PFSK-1 (cell line): ENCODE measurements around the gene CCDC28A.

Source experiments
- FOXP2 ChIP-seq: optimal IDR thresholded peaks from 2 replicates; pipeline ENCODE3; 2011; ENCODE audit warnings: borderline replicate concordance, control low read depth, inconsistent platforms; ENCODE audit not compliant: insufficient read depth; ENCODE audit errors: extremely low read length, extremely low read depth
- POLR2AphosphoS5 ChIP-seq: IDR thresholded peaks from 2 replicates; pipeline ENCODE4 v1.6.1; 2012; ENCODE audit warnings: low read depth, mild to moderate bottlenecking, control low read depth, low read length, moderate library complexity
- REST ChIP-seq, 2 experiments: IDR thresholded peaks; 2 replicates each; pipeline versions ENCODE4 v1.6.1 to v1.8.0; 2011 to 2012; ENCODE audit warnings: low read depth in 2 of 2, low read length in 2 of 2, control low read depth in 1 of 2, inconsistent platforms in 1 of 2, mild to moderate bottlenecking in 1 of 2, moderate library complexity in 1 of 2; ENCODE audit not compliant: insufficient read depth in 1 of 2
- SIN3A ChIP-seq: IDR thresholded peaks from 2 replicates; pipeline ENCODE4 v1.6.1; 2012; ENCODE audit warnings: mild to moderate bottlenecking, low read length, moderate library complexity, borderline replicate concordance; ENCODE audit not compliant: insufficient read depth
- TAF1 ChIP-seq: IDR thresholded peaks from 2 replicates; pipeline ENCODE4 v1.6.1; 2012; ENCODE audit warnings: low read length, control low read depth, borderline replicate concordance; ENCODE audit not compliant: insufficient read depth

Gene CCDC28A

GRCh38 chr6:138814179-138814834, 40.7 kb downstream of the CCDC28A start:
- TF ChIP-seq REST (IDR thresholded peaks at IDR 0.05; ENCODE audit: insufficient read depth in 1 of 2, low read depth in 2 of 2, low read length in 2 of 2) (no peak), POLR2AphosphoS5 (no peak), FOXP2 (no peak), SIN3A (no peak), TAF1 (no peak)

GRCh38 chr6:138815221-138815620, 41.7 kb downstream of the CCDC28A start:
- TF ChIP-seq SIN3A (no peak), REST (IDR thresholded peaks at IDR 0.05; ENCODE audit: insufficient read depth in 1 of 2, low read depth in 2 of 2, low read length in 2 of 2) (no peak), TAF1 (no peak), POLR2AphosphoS5 (no peak), FOXP2 (no peak)

GRCh38 chr6:138815797-138816528, 42.4 kb downstream of the CCDC28A start:
- no peak for TF ChIP-seq FOXP2
- TF ChIP-seq REST (IDR thresholded peaks at IDR 0.05; ENCODE audit: insufficient read depth in 1 of 2, low read depth in 2 of 2, low read length in 2 of 2), result no peak
- no peak for TF ChIP-seq TAF1

GRCh38 chr6:138817799-138818198, 44.2 kb downstream of the CCDC28A start:
- TF ChIP-seq FOXP2, result no peak
- TF ChIP-seq REST (IDR thresholded peaks at IDR 0.05; ENCODE audit: insufficient read depth in 1 of 2, low read depth in 2 of 2, low read length in 2 of 2), result no peak
- TF ChIP-seq POLR2AphosphoS5, result no peak
- no peak for TF ChIP-seq SIN3A
- TF ChIP-seq TAF1, result no peak
